C4-2B (cell line): Measurements from ENCODE around the gene LYST.

Experiments used
- CTCF ChIP-seq: fragments of 450-650 bp; conservative IDR thresholded peaks from 2 replicates; pipeline ENCODE4 v1.5.1; 2017; ENCODE audit warnings: mild to moderate bottlenecking
- ZFX ChIP-seq: fragments of 450-650 bp; IDR thresholded peaks from 2 replicates; pipeline ENCODE4 v1.6.1; 2017

DNA sequence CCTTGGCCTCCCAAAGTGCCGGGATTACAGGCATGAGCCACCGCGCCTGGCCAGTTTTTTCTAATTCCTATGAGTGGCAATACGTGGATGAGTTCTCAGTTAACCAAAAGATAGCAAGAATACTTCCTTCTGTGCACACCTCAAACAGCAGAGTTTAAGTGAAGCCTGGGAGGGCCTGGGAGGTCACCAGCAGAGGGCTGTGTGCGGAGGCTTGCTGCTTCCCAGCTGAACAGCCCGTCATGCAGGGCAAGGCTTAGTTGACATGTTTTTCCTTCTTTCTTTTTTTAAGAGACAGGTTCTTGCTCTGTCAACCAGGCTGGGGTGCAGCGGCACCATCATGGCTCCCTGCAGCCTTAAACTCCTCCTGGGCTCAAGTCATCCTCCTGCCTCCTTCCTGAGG is 234.9 kb downstream of the LYST start:
- TF ChIP-seq CTCF (no peak), ZFX (no peak)
